Liver (tissue), 9 donors: ENCODE results near the gene DNMT3A. TPM values are rescaled to one million over a fixed set of nuclear protein-coding genes. Genes with fewer than 3 reads are reported as not detected.

ENCODE experiments used
- DNase-seq: peaks from one replicate; pipeline ENCODE4 v3.0.0-alpha.2; 2017; ENCODE audit warnings: low spot score
- H3K27ac ChIP-seq, 2 donors: one replicate each; pipeline ENCODE4 v1.7.0; 2013; ENCODE audit warnings: inconsistent platforms in 2 of 2, low read length in 2 of 2, control low read depth in 1 of 2, low read depth in 1 of 2, mild to moderate bottlenecking in 1 of 2
- H3K27me3 ChIP-seq, 4 donors: one replicate each; pipeline versions ENCODE4 v1.6.1 to v1.7.0; 2013; ENCODE audit warnings: low read length in 3 of 4, inconsistent platforms in 1 of 4, mild to moderate bottlenecking in 1 of 4, moderate library complexity in 1 of 4; ENCODE audit not compliant: control insufficient read depth in 4 of 4, insufficient read depth in 4 of 4
- H3K36me3 ChIP-seq, 4 donors: one replicate each; pipeline versions ENCODE4 v1.6.1 to v1.7.0; 2013; ENCODE audit warnings: low read length in 3 of 4, mild to moderate bottlenecking in 3 of 4, low read depth in 1 of 4, moderate library complexity in 1 of 4; ENCODE audit not compliant: control insufficient read depth in 4 of 4, insufficient read depth in 3 of 4
- H3K4me1 ChIP-seq, 4 donors: one replicate each; pipeline versions ENCODE4 v1.6.1 to v1.7.0; 2013; ENCODE audit warnings: low read length in 3 of 4, mild to moderate bottlenecking in 3 of 4, moderate library complexity in 1 of 4; ENCODE audit not compliant: control insufficient read depth in 4 of 4, insufficient read depth in 4 of 4
- H3K4me3 ChIP-seq, 3 donors: one replicate each; pipeline versions ENCODE4 v1.6.1 to v1.7.0; 2013; ENCODE audit warnings: low read length in 3 of 3, control low read depth in 1 of 3, low read depth in 1 of 3, mild to moderate bottlenecking in 1 of 3
- H3K9ac ChIP-seq, 2 donors: one replicate each; pipeline ENCODE4 v1.7.0; 2013; ENCODE audit warnings: low read length in 2 of 2, mild to moderate bottlenecking in 2 of 2, moderate library complexity in 2 of 2, control low read depth in 1 of 2, low read depth in 1 of 2
- H3K9me3 ChIP-seq, 4 donors: one replicate each; pipeline versions ENCODE4 v1.6.1 to v1.7.0; 2013; ENCODE audit warnings: low read length in 3 of 4; ENCODE audit not compliant: control insufficient read depth in 4 of 4
- FOXA2 ChIP-seq: IDR thresholded peaks from 2 replicates; pipeline ENCODE4 v1.6.1; 2016; ENCODE audit warnings: antibody characterized with exemption
- HNF4A ChIP-seq, 2 donors: conservative IDR thresholded peaks; 2 replicates each; pipeline ENCODE4 v1.6.1; 2016; ENCODE audit warnings: antibody characterized with exemption in 2 of 2, mild to moderate bottlenecking in 2 of 2
- HNF4G ChIP-seq: IDR thresholded peaks from 2 replicates; pipeline ENCODE4 v1.6.1; 2016; ENCODE audit warnings: antibody characterized with exemption
- JUND ChIP-seq, 2 donors: IDR thresholded peaks; 2 replicates each; pipeline ENCODE4 v1.6.1; 2016; ENCODE audit warnings: antibody characterized with exemption in 2 of 2
- NR2F2 ChIP-seq: IDR thresholded peaks from 2 replicates; pipeline ENCODE4 v1.6.1; 2016; ENCODE audit warnings: antibody characterized with exemption
- RXRA ChIP-seq, 2 donors: IDR thresholded peaks; 2 replicates each; pipeline ENCODE4 v1.6.1; 2017 to 2018; ENCODE audit warnings: antibody characterized with exemption in 2 of 2, mild to moderate bottlenecking in 1 of 2
- SP1 ChIP-seq: IDR thresholded peaks from 2 replicates; pipeline ENCODE4 v1.6.1; 2018; ENCODE audit warnings: antibody characterized with exemption, mild to moderate bottlenecking
- TAF1 ChIP-seq: conservative IDR thresholded peaks from 2 replicates; pipeline ENCODE4 v1.6.1; 2016; ENCODE audit warnings: antibody characterized with exemption, mild to moderate bottlenecking
- WGBS: extraction: QIAGEN DNeasy Blood & Tissue Kit; methylation state at CpG from one replicate; pipeline ENCODE4 v1.1.7; 2013; 5-methylcytosine and 5-hydroxymethylcytosine counted together
- polyA plus RNA-seq, 2 donors: library from polyadenylated mRNA; stranded (reverse) in 1 of 2; unstranded in 1 of 2; fragments of 200-250 nt in 1 of 2; fragments of >200 nt in 1 of 2; fragmentation: Nextera tagmentation in 1 of 2; extraction: Ambion mirVana in 1 of 2; gene quantifications; one replicate each; pipeline versions ENCODE4 v1.2.1 to v1.2.3, GENCODE V29; 2013 to 2015
- total RNA-seq, 2 donors: library from RNA; depleted of rRNA; stranded (reverse); fragments of >200 nt; gene quantifications; one replicate each; pipeline ENCODE4 v1.2.3, GENCODE V29; 2014
- TF ChIP-seq, protein P1 (sequence below): IDR thresholded peaks from 2 replicates; pipeline ENCODE4 v1.6.1; 2016; ENCODE audit warnings: antibody characterized with exemption
- TF ChIP-seq, protein P2 (sequence below): IDR thresholded peaks from 2 replicates; pipeline ENCODE4 v1.6.1; 2016; ENCODE audit warnings: antibody characterized with exemption
- TF ChIP-seq, protein P3 (sequence below): IDR thresholded peaks from 2 replicates; pipeline ENCODE4 v1.6.1; 2016; ENCODE audit warnings: antibody characterized with exemption, mild to moderate bottlenecking
- TF ChIP-seq, protein P4 (sequence below): IDR thresholded peaks from 2 replicates; pipeline ENCODE4 v1.6.1; 2016; ENCODE audit warnings: antibody characterized with exemption
- donor health status: healthy.
- donor health status: healthy.
- donor health status: healthy.
- donor health status: healthy.
- donor health status: healthy.

DNMT3A gene
- total and polyA plus RNA-seq, 4 donors: 3.5 to 24.2 (median 8.1) TPM

DNA sequence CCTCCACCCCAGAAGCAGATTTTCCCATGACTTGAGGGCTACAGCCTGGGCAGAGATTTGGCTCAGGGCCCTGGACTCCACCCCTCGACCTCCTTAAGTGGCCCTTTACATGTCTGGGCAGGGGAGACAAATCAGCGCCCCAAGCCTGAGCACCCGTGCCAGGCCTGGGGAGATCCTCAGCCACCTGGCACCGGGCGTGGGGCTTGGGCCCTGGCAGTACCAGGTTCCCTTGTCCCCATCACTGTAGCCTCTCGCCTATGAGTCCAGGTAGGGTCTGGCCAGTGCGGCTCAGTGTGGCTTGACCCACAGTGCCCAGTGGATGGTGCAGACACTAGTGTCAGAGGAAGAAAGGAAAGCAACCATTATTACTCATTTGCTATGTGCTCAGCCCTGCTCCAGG lies 22.0 kb upstream of the DNMT3A start:
- Histone ChIP-seq H3K9me3 (no peaks in the 10 kb centered on the region), H3K36me3 (no peaks in the 10 kb centered on the region), H3K9ac (no peak overlapping the region), H3K4me1 (peaks cover 0 to 3% (median 1%) of the 10 kb centered on the region in 4 donors), H3K27me3 (no peaks in the 10 kb centered on the region), H3K27ac (no peak overlapping the region), H3K4me3 (no peak overlapping the region)
- TF ChIP-seq, protein P1, sequence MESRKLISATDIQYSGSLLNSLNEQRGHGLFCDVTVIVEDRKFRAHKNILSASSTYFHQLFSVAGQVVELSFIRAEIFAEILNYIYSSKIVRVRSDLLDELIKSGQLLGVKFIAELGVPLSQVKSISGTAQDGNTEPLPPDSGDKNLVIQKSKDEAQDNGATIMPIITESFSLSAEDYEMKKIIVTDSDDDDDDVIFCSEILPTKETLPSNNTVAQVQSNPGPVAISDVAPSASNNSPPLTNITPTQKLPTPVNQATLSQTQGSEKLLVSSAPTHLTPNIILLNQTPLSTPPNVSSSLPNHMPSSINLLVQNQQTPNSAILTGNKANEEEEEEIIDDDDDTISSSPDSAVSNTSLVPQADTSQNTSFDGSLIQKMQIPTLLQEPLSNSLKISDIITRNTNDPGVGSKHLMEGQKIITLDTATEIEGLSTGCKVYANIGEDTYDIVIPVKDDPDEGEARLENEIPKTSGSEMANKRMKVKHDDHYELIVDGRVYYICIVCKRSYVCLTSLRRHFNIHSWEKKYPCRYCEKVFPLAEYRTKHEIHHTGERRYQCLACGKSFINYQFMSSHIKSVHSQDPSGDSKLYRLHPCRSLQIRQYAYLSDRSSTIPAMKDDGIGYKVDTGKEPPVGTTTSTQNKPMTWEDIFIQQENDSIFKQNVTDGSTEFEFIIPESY: no peak
- TF ChIP-seq, protein P2, sequence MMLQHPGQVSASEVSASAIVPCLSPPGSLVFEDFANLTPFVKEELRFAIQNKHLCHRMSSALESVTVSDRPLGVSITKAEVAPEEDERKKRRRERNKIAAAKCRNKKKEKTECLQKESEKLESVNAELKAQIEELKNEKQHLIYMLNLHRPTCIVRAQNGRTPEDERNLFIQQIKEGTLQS: no peak
- no peak for TF ChIP-seq SP1
- TF ChIP-seq, protein P3, sequence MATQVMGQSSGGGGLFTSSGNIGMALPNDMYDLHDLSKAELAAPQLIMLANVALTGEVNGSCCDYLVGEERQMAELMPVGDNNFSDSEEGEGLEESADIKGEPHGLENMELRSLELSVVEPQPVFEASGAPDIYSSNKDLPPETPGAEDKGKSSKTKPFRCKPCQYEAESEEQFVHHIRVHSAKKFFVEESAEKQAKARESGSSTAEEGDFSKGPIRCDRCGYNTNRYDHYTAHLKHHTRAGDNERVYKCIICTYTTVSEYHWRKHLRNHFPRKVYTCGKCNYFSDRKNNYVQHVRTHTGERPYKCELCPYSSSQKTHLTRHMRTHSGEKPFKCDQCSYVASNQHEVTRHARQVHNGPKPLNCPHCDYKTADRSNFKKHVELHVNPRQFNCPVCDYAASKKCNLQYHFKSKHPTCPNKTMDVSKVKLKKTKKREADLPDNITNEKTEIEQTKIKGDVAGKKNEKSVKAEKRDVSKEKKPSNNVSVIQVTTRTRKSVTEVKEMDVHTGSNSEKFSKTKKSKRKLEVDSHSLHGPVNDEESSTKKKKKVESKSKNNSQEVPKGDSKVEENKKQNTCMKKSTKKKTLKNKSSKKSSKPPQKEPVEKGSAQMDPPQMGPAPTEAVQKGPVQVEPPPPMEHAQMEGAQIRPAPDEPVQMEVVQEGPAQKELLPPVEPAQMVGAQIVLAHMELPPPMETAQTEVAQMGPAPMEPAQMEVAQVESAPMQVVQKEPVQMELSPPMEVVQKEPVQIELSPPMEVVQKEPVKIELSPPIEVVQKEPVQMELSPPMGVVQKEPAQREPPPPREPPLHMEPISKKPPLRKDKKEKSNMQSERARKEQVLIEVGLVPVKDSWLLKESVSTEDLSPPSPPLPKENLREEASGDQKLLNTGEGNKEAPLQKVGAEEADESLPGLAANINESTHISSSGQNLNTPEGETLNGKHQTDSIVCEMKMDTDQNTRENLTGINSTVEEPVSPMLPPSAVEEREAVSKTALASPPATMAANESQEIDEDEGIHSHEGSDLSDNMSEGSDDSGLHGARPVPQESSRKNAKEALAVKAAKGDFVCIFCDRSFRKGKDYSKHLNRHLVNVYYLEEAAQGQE: no peak
- TF ChIP-seq NR2F2: no peak
- TF ChIP-seq RXRA (IDR thresholded peaks at IDR 0.05): no peak
- no peak for TF ChIP-seq TAF1
- TF ChIP-seq JUND (IDR thresholded peaks at IDR 0.05): no peak
- TF ChIP-seq HNF4G: no peak
- 95% methylated on average over 7 of the region's 7 CpGs for WGBS
- DNase-seq: no peak

DNA sequence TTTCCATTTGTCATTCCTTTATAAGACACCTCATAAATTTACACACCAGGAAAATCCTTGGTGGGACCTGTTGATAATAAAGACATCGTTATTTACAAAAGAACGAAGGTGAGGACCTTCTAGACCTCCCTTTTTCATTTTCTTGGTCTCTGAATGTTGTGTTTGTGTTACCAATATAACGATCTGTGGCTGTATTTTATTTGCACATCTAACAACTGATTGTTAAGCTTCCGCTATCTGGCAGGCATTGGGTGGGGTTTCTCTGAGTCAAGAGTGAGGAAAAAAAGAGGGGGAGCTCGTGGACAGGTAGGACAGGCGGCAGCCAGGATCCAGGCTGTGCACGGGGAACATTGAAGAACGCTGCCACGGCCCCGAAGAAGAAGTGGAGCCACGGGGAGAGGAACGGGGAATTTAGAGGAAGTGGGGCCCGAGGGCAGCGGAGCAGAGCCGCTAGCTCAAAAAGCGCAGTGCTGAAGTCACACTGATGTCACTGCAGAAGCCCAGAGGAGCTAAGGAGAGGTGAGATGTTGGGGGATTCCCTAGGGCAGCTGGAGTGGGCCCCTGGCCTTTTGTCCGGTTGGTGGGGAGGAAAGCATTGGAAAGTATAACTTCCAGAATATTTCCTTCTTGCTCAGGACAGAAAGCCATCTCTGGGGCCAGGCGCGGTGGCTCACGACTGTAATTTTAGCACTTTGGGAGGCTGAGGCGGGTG lies 20.9 kb upstream of the DNMT3A start:
- Histone ChIP-seq H3K4me3 (peak overlapping the region in 2 of 3 donors; percentile 19 to 51), H3K27me3 (no peaks in the 10 kb centered on the region), H3K4me1 (peaks cover 0 to 3% (median 1%) of the 10 kb centered on the region in 4 donors), H3K36me3 (no peaks in the 10 kb centered on the region), H3K9ac (peak overlapping the region in 1 of 2 donors; percentile 85), H3K27ac (peak overlapping the region; percentile 32 to 41), H3K9me3 (no peaks in the 10 kb centered on the region)
- TF ChIP-seq SP1 (no peak), NR2F2 (no peak), HNF4A (conservative IDR thresholded peaks at IDR 0.05) (no peak), FOXA2 (no peak)
- TF ChIP-seq, protein P4, sequence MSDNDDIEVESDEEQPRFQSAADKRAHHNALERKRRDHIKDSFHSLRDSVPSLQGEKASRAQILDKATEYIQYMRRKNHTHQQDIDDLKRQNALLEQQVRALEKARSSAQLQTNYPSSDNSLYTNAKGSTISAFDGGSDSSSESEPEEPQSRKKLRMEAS: no peak
- 48% methylated on average over 21 of the region's 21 CpGs for WGBS
- DNase-seq: no peak
